HCT116 (cell line): ENCODE measurements around the gene POC1B.

Experiments used
- CTCF ChIP-seq, 3 experiments: fragments of 200-600 bp in 1 of 3; sonication (generic) in 1 of 3; IDR thresholded peaks in 2 of 3; conservative IDR thresholded peaks in 1 of 3; 2 replicates each; pipeline ENCODE4 v1.5.1; 2012 to 2017; ENCODE audit warnings: low read depth in 2 of 3, low read length in 2 of 3, antibody characterized with exemption in 1 of 3, borderline replicate concordance in 1 of 3, control low read depth in 1 of 3, mild to moderate bottlenecking in 1 of 3, mixed read lengths in 1 of 3, mixed run types in 1 of 3, moderate library complexity in 1 of 3; ENCODE audit not compliant: insufficient read depth in 1 of 3
- POLR2A ChIP-seq: IDR thresholded peaks from 2 replicates; pipeline ENCODE4 v1.7.0; 2011; ENCODE audit warnings: borderline replicate concordance; ENCODE audit not compliant: insufficient read depth, insufficient read length; ENCODE audit errors: extremely low read depth
- SP1 ChIP-seq: IDR thresholded peaks from 2 replicates; pipeline ENCODE4 v1.6.1; 2012; ENCODE audit warnings: low read depth
- YY1 ChIP-seq: IDR thresholded peaks from 2 replicates; pipeline ENCODE4 v1.6.1; 2011; ENCODE audit warnings: low read length, low read depth, moderate library complexity, mild to moderate bottlenecking; ENCODE audit not compliant: insufficient replicate concordance; ENCODE audit errors: extremely low read depth

GRCh38 chr12:89479982-89480381 is 45.9 kb downstream of the POC1B start:
- TF ChIP-seq SP1 (no peak), CTCF (IDR thresholded peaks at IDR 0.05 in 2 of 3, conservative IDR thresholded peaks at IDR 0.05 in 1 of 3; ENCODE audit: borderline replicate concordance in 1 of 3, insufficient read depth in 1 of 3, low read depth in 2 of 3, low read length in 2 of 3) (no peak), YY1 (no peak), POLR2A (no peak)
